NCI-H2107 (cell line): ENCODE results near the gene ABRACL.

Experiments
- DNase-seq: peaks from one replicate; lab custom pipeline; 2025; lab: John Stamatoyannopoulos, UW

The ABRACL gene

DNA sequence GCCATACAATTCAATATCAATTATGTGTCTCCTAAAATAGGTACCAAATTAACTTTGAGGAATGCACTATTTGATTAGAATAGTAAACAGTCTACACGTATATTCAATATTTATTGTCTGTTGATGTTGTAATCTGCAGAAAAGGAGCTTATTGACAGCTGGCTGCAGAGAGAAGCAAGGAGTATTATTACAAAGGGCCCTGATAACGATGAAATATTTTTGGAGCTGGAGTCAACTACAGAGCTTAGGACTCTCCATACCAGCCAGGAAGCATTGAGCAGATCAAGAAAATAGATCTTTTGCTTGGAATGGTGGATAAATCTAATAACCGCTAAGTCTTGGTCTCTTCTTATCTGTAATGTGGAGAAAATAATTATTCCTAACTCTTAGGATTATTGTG lies 25.5 kb downstream of the ABRACL start:
- no peak for DNase-seq

GRCh38 chr6:139055709-139056108 lies 27.2 kb downstream of the ABRACL start:
- DNase-seq = no peak

- DNase-seq = no peak
Measured at GRCh38 chr6:139058029-139058428, 29.5 kb downstream of the ABRACL start.

- DNase-seq = no peak
Measured at GRCh38 chr6:139060332-139060731, 31.8 kb downstream of the ABRACL start.

- DNase-seq = no peak
Measured at GRCh38 chr6:139062932-139063646, 34.5 kb downstream of the ABRACL start.

GRCh38 chr6:139064981-139065665 lies 36.6 kb downstream of the ABRACL start:
- no peak for DNase-seq

- DNase-seq = no peak
Measured at GRCh38 chr6:139066080-139066479, 37.5 kb downstream of the ABRACL start.

- no peak for DNase-seq
Measured at GRCh38 chr6:139068846-139069245, 40.3 kb downstream of the ABRACL start.

DNA sequence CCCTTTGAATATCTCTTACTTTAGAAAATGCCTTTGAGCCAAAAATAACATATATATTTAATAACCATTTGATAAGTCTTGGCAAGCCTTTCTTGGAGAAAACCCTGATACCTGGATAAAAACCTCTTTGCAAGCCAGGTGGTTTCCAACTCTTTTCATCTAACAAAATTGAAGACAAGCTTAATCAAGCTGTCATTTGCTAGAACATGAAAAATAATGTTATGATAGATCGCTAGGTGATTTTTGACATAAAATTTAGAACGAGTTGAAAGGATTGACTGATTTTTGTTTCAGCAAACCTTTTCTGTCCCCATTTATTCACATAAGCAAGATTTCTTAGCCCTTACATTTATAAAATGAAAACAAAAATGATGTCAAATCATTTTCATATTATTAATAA lies 44.6 kb downstream of the ABRACL start:
- no peak for DNase-seq

DNA sequence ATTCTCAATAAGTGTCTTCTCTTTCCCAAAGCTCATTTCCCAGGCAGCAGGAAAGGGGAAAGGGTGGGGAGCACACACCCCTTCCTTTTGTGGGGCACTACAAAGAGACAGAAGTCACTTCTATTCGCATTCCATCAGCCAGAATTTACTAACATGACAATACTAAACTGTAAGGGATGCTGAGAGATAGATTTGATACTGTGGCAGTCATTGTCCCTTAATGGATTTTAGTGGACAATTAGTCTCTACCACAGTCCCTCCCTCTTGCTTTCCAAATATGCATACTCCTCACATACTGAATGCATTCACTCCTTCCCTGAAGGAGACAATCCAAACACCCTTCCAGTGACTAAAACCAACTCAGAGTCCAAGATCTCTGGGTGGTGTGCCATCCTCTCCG lies 50.5 kb downstream of the ABRACL start:
- no peak for DNase-seq

DNA sequence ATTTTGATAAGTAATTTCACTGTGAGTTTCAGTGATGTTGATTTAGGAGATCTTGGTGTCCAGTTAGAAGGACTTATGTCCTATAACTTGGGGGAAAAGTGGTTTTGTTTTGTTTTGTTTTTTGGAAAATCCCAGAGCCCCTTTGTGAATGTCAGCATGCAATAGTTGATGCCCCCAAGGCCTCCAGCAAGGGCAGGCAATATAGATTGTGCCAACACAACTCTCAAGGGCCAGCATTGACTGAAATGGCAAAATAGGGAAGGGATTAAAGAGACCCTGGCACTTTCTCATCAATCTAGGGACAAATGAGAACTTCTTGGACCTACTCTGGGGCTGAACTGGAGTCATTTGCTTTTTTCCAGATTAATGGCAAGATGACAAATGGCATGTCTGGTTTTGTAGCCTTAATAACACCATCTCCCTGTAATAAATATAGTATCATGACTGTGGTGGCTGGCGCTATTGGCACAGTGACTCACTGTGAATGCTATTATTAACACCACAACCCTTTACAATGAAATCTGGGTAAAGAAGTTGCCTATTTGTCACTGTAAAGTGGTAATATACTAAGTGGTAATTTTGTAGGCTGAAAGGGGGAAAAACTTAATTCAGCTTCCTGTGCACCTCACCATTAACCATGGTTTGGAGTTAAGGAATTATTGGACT lies 51.8 kb downstream of the ABRACL start:
- DNase-seq = no peak

GRCh38 chr6:139081471-139081870 lies 52.9 kb downstream of the ABRACL start:
- no peak for DNase-seq

GRCh38 chr6:139082370-139082769 lies 53.8 kb downstream of the ABRACL start:
- no peak for DNase-seq

DNA sequence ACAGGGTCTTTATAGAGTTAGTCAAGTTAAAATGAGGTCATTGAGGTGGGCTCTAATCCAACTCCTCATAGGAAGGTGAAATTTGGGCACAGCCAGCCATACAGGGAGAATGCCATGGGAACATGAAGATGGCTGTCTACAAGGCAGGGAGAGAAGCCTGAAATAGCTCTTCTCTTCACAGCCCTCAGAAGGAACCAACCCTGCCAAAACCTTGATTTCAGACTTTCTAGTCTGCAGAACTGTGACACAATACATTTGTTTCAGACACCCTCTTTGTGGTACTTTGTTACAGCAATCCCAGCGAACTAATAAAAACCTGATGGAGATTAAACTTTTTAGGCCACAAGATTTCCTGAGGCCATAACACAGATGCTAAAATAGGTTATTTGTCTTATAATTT lies 63.3 kb downstream of the ABRACL start:
- DNase-seq = no peak
